GM12878 (cell line): ENCODE measurements around the gene VAC14. TPM values are rescaled to one million over a fixed set of nuclear protein-coding genes. Genes with fewer than 3 reads are reported as not detected.

Experiments
- ATAC-seq: fragments of 200-7000 bp; cut with Tn5 transposase; 3 replicates; pipeline ENCODE4 v1.9.1; 2020; ENCODE audit warnings: mild to moderate bottlenecking, moderate library complexity
- BruUV-seq: library from RNA; stranded (reverse); fragments of 400-500 nt; replicated peaks from 2 replicates; lab custom pipeline; 2021; lab: Mats Ljungman, UMichigan
- CTCF ChIA-PET: fragments of 300-600 bp; sonication (Branson Sonifier 250); formaldehyde crosslinking; extraction: SDS; loops from one replicate; lab custom pipeline; 2021; ENCODE audit warnings: inconsistent platforms; lab: Yijun Ruan, JAX
- POLR2A ChIA-PET: fragments of 350-600 bp; formaldehyde crosslinking; extraction: SDS; loops from one replicate; lab custom pipeline; 2021; ENCODE audit warnings: inconsistent platforms; lab: Charles Lee
- RAD21 ChIA-PET: fragments of 300-600 bp; sonication (Branson Sonifier 250); formaldehyde crosslinking; loops from one replicate; lab custom pipeline; 2023; ENCODE audit warnings: antibody characterized with exemption; ENCODE audit not compliant: unreplicated experiment; lab: Charles Lee
- SMC1A ChIA-PET: fragments of 300-600 bp; sonication (Branson Sonifier 250); formaldehyde crosslinking; loops from one replicate; lab custom pipeline; 2023; ENCODE audit not compliant: unreplicated experiment, uncharacterized antibody; lab: Charles Lee
- DNase-seq: peaks from one replicate; pipeline ENCODE4 v3.0.0-alpha.2; 2011; ENCODE audit warnings: low read depth, low spot score
- FAIRE-seq: peaks from 3 replicates; lab custom pipeline; 2011; peaks lifted over from hg19 to GRCh38; lab: Jason Lieb, UNC
- H2AFZ ChIP-seq: 2 replicates; pipeline ENCODE4 v1.6.0; 2011; ENCODE audit warnings: low read depth, low read length, control low read depth; ENCODE audit not compliant: control insufficient read depth
- H3K27ac ChIP-seq: 2 replicates; pipeline ENCODE4 v1.5.1; 2011; ENCODE audit warnings: control low read depth; ENCODE audit not compliant: control insufficient read depth, insufficient read depth
- H3K27me3 ChIP-seq, 2 experiments: replicated peaks in 1 of 2; 2 replicates each; pipeline versions ENCODE4 v1.6.0 to v1.6.1; 2011; ENCODE audit warnings: low read length in 1 of 2; ENCODE audit not compliant: control insufficient read depth in 2 of 2, insufficient read depth in 2 of 2
- H3K36me3 ChIP-seq, 2 experiments: 2 replicates each; pipeline ENCODE4 v1.5.1; 2011; ENCODE audit warnings: low read length in 1 of 2; ENCODE audit not compliant: control insufficient read depth in 2 of 2, insufficient read depth in 2 of 2
- H3K4me1 ChIP-seq: 2 replicates; pipeline ENCODE4 v1.6.1; 2011; ENCODE audit warnings: mild to moderate bottlenecking, low read length, moderate library complexity, mixed read lengths; ENCODE audit not compliant: control insufficient read depth, insufficient read depth
- H3K4me2 ChIP-seq: 2 replicates; pipeline ENCODE4 v1.6.0; 2011; ENCODE audit warnings: control low read depth; ENCODE audit not compliant: control insufficient read depth, insufficient read depth
- H3K4me3 ChIP-seq: fragments of 200-600 bp; sonication (generic); 2 replicates; pipeline ENCODE4 v1.5.1; 2016
- H3K79me2 ChIP-seq: 2 replicates; pipeline ENCODE4 v1.6.0; 2011; ENCODE audit warnings: low read length; ENCODE audit not compliant: control insufficient read depth, insufficient read depth
- H3K9ac ChIP-seq: 2 replicates; pipeline ENCODE4 v1.8.0; 2011; ENCODE audit warnings: low read length, control low read depth, mixed read lengths; ENCODE audit not compliant: control insufficient read depth, insufficient read depth
- H3K9me3 ChIP-seq: replicated peaks from 3 replicates; pipeline ENCODE4 v1.5.1; 2011; ENCODE audit warnings: mild to moderate bottlenecking, low read length; ENCODE audit not compliant: control insufficient read depth, insufficient read depth
- H4K20me1 ChIP-seq: 2 replicates; pipeline ENCODE4 v1.6.0; 2011; ENCODE audit not compliant: control insufficient read depth, insufficient read depth
- MYC ChIP-seq: IDR thresholded peaks from 2 replicates; pipeline ENCODE4 v1.6.1; 2011; ENCODE audit warnings: mild to moderate bottlenecking, low read length, moderate library complexity, inconsistent platforms; ENCODE audit not compliant: insufficient read depth, insufficient replicate concordance, insufficient read length, severe bottlenecking
- SIX5 ChIP-seq: IDR thresholded peaks from 2 replicates; pipeline ENCODE4 v1.6.1; 2011; ENCODE audit warnings: mild to moderate bottlenecking, low read depth, low read length, moderate library complexity; ENCODE audit not compliant: severe bottlenecking
- SMC3 ChIP-seq: IDR thresholded peaks from 2 replicates; pipeline ENCODE4 v1.6.1; 2011; ENCODE audit warnings: low read length, improper control_type of control experiment, borderline replicate concordance
- YBX1 ChIP-seq: fragments of 450-650 bp; IDR thresholded peaks from 2 replicates; pipeline ENCODE4 v1.6.1; 2016; ENCODE audit warnings: antibody characterized with exemption
- WGBS: methylation state at CpG from one replicate; pipeline ENCODE4 v1.1.6; 2016; ENCODE audit warnings: low lambda C conversion rate; ENCODE audit not compliant: insufficient replicate concordance, insufficient coverage; ENCODE audit errors: missing lambda C conversion rate; 5-methylcytosine and 5-hydroxymethylcytosine counted together
- in situ Hi-C: fragments of 300-500 bp; cut with MboI; formaldehyde crosslinking; loops from 9 replicates; pipeline ENCODE4 v1.14.3; 2018; ENCODE audit warnings: mixed read lengths
- intact Hi-C: fragments of 100-400 bp; cut with micrococcal nuclease; formaldehyde crosslinking; loops from one replicate; pipeline ENCODE4 v1.14.2; 2022; ENCODE audit not compliant: unreplicated experiment
- polyA plus RNA-seq, 11 experiments: library from polyadenylated mRNA; depleted of rRNA in 4 of 11; unstranded in 6 of 11; stranded (reverse) in 5 of 11; fragments of >200 nt; fragmentation: Nextera tagmentation in 4 of 11; fragmentation: Illumina TruSeq in 1 of 11; extraction: Ambion mirVana in 4 of 11; extraction: Trizol in 1 of 11; gene quantifications; 1 replicate in 1 of 11; 2 replicates in 10 of 11; pipeline versions ENCODE4 v1.2.1 to v1.2.3, GENCODE V29; 2011 to 2016; ENCODE audit warnings: inconsistent platforms in 2 of 11, missing spikeins in 2 of 11, low read depth in 1 of 11
- total RNA-seq, 4 experiments: library from RNA; depleted of rRNA in 3 of 4; stranded (reverse); fragments of >200 nt in 3 of 4; fragmentation: Illumina TruSeq in 1 of 4; extraction: Trizol in 1 of 4; gene quantifications; 2 replicates each; pipeline versions ENCODE4 v1.2.1 to v1.2.3, GENCODE V29; 2013 to 2021
- TF ChIP-seq, protein P1 (sequence below): fragments of 450-650 bp; formaldehyde crosslinking; IDR thresholded peaks from 2 replicates; pipeline ENCODE4 v1.4.0; 2022; ENCODE audit warnings: mild to moderate bottlenecking, moderate library complexity

The VAC14 gene
- total and polyA plus RNA-seq, 10 of the 15 experiments (the other 5 are each of a cell fraction or from before 2014, with no cell fraction given), result 1.3 to 45.5 (median 25.5) TPM

DNA sequence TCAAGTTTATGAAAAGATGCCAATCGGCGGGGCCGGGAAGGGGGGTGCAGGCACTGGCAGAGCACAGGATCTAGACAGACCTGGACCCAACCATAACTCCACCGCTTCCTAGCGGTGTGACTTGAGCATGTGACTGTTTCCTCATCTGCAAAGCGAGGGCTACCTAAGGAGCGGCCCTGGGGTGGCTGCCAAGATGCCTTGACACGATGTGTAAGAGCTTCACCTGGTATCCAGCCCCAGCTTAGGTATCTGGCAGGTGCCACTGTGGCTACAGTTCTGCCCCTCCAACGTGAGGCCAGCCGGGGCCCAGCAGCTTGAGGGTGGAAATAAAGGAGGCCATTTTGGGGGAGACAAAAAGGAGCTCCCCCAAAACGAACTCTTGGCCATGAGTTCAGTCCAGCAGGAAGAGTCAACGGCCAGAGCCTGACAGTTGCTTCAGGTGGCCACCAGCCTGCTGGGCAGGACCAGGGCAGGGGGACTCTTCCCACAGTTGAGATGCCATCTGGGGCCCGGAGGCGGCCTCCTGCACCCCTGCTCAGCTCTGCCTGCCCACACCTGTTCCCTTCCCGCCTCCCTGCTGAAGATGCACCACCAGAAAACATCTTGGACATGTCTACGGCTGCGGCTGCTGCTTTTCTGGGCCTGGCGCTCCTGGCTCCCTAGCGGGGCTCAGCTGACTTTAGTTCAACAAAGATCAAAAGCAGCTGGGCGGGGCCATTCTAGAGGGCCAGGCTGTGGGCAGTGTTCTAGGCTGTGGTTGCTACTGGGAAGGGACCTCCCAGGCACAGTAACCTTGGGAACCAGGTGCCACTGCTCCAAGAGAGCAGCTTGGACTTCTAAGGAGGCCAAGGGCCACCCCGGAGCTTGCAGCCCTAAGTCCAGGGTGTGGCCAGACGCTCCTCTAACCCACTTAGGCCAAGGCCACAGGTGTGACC, 111.7 kb downstream of the VAC14 start:
- Histone ChIP-seq H3K9ac (no peak overlapping the region), H2AFZ (no peak overlapping the region), H4K20me1 (no peaks in the 10 kb centered on the region), H3K79me2 (no peaks in the 10 kb centered on the region), H3K27me3 (no peaks in the 10 kb centered on the region), H3K36me3 (peaks cover 0 to 2% of the 10 kb centered on the region in 2 experiments; a peak in 2 of 4 replicates), H3K4me3 (no peak overlapping the region), H3K27ac (no peak overlapping the region), H3K4me2 (no peak overlapping the region), H3K9me3 (no peaks in the 10 kb centered on the region), H3K4me1 (no peaks in the 10 kb centered on the region)
- ChIA-PET POLR2A (no interaction called here), RAD21 (no interaction called here), CTCF (interaction anchor here (1.2 kb wide), 1 partner anchor 82 kb away, joined by 4 read pairs; no protein-coding TSS in a partner anchor), SMC1A (no interaction called here)
- no peak for FAIRE-seq
- in situ Hi-C loops, result no loop called here
- WGBS, result 82% methylated on average over 22 of the region's 22 CpGs
- BruUV-seq, result no TSS peak
- no peak for ATAC-seq
- intact Hi-C loops, result no loop called here
- no peak for DNase-seq
- TF ChIP-seq SIX5 (no peak), MYC (no peak), YBX1 (no peak), SMC3 (no peak)
- TF ChIP-seq, protein P1, sequence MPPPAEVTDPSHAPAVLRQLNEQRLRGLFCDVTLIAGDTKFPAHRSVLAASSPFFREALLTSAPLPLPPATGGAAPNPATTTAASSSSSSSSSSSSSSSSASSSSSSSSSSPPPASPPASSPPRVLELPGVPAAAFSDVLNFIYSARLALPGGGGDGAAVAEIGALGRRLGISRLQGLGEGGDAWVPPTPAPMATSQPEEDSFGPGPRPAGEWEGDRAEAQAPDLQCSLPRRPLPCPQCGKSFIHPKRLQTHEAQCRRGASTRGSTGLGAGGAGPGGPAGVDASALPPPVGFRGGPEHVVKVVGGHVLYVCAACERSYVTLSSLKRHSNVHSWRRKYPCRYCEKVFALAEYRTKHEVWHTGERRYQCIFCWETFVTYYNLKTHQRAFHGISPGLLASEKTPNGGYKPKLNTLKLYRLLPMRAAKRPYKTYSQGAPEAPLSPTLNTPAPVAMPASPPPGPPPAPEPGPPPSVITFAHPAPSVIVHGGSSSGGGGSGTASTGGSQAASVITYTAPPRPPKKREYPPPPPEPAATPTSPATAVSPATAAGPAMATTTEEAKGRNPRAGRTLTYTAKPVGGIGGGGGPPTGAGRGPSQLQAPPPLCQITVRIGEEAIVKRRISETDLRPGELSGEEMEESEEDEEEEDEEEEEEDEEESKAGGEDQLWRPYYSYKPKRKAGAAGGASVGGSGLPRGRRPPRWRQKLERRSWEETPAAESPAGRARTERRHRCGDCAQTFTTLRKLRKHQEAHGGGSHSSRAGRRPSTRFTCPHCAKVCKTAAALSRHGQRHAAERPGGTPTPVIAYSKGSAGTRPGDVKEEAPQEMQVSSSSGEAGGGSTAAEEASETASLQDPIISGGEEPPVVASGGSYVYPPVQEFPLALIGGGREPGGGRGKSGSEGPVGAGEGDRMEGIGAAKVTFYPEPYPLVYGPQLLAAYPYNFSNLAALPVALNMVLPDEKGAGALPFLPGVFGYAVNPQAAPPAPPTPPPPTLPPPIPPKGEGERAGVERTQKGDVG (CRISPR knock-in tag), result no peak
